Ishikawa (cell line): Measurements from ENCODE around the gene PDE11A.

Experiments used
- CEBPB ChIP-seq: IDR thresholded peaks from 2 replicates; pipeline ENCODE4 v1.6.1; 2012
- CREB1 ChIP-seq: IDR thresholded peaks from 2 replicates; pipeline ENCODE4 v1.6.1; 2012; ENCODE audit warnings: low read depth
- EGR1 ChIP-seq: IDR thresholded peaks from 2 replicates; pipeline ENCODE4 v1.6.1; 2012
- EP300 ChIP-seq: IDR thresholded peaks from 2 replicates; pipeline ENCODE4 v1.6.1; 2012; ENCODE audit warnings: borderline replicate concordance
- FOXM1 ChIP-seq: IDR thresholded peaks from 2 replicates; pipeline ENCODE4 v1.6.1; 2012; ENCODE audit warnings: low read depth, borderline replicate concordance
- MAX ChIP-seq: IDR thresholded peaks from 2 replicates; pipeline ENCODE4 v1.6.1; 2012
- NFIC ChIP-seq: IDR thresholded peaks from 2 replicates; pipeline ENCODE4 v1.6.1; 2012
- RAD21 ChIP-seq: IDR thresholded peaks from 2 replicates; pipeline ENCODE4 v1.6.1; 2012; ENCODE audit warnings: low read depth
- REST ChIP-seq: IDR thresholded peaks from 2 replicates; pipeline ENCODE4 v1.6.1; 2012; ENCODE audit warnings: low read depth, mild to moderate bottlenecking
- TAF1 ChIP-seq: IDR thresholded peaks from 2 replicates; pipeline ENCODE4 v1.6.1; 2012; ENCODE audit warnings: low read depth, mild to moderate bottlenecking
- TCF12 ChIP-seq: IDR thresholded peaks from 2 replicates; pipeline ENCODE4 v1.6.1; 2012; ENCODE audit warnings: low read depth
- TEAD4 ChIP-seq: IDR thresholded peaks from 2 replicates; pipeline ENCODE4 v1.6.1; 2012
- USF1 ChIP-seq: IDR thresholded peaks from 2 replicates; pipeline ENCODE4 v1.6.1; 2012
- YY1 ChIP-seq: IDR thresholded peaks from 2 replicates; pipeline ENCODE4 v1.6.1; 2012; ENCODE audit warnings: low read depth

GRCh38 chr2:177646791-177647190, 425.8 kb downstream of the PDE11A start:
- no peak for TF ChIP-seq NFIC
- TF ChIP-seq FOXM1, result no peak
- TF ChIP-seq CEBPB, result no peak
- TF ChIP-seq MAX, result no peak
- no peak for TF ChIP-seq EP300
- TF ChIP-seq TEAD4, result no peak
- no peak for TF ChIP-seq EGR1
- TF ChIP-seq USF1, result no peak
- no peak for TF ChIP-seq YY1
- TF ChIP-seq CREB1, result no peak
- no peak for TF ChIP-seq RAD21
- TF ChIP-seq TCF12, result no peak
- TF ChIP-seq REST, result no peak
- no peak for TF ChIP-seq TAF1
